ENCODE measurements around the gene CSNK1D.

Gene CSNK1D

DNA sequence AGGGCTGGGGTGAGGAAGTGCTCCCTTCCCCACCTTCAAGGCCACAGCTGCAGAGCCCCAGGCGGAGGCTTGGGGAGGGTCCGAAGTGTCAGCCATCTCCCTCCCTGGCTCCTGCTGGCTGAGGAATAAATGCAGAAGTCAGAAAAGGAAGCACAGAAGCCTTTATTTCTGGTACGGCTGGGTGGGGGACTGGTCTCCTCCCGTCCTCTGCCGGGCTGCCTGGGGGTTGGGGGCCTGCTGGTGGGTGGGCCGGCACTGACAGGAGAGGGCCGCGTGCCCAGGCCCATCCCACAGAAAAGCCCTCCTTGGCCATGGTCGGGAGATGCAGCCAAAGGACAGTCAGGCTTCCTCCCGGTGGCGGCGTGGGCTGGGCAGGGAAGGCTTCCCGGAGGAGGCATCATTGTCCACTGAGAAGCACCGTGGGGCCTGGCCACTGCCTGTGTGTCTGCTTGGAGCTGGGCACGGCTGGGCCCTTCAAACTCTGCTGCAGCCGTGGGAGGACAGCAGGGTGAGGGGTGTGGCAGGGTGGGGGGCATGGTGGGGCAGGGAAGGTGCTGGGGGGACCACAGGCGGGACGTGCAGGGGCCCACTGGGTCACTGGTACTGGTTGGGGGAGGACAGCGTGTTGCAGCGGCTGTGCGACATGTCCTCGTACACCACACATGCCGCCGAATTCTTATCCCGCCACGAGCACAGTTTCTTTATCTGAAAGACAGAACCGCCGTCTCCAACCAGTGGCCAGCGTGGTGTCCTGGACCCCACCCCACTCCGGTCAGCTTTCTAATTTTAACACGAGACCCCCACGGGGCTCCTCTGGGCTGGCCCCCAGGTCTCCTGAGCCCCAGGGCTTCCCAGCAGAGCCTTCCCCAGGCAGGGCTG lies 41.5 kb upstream of the CSNK1D start:
- H3K4me3 ChIP-seq (ENCODE audit: low read depth, low read length), result no peak overlapping the region
- no peak for DNase-seq (ENCODE audit: low read depth)
- TF ChIP-seq, protein P1, sequence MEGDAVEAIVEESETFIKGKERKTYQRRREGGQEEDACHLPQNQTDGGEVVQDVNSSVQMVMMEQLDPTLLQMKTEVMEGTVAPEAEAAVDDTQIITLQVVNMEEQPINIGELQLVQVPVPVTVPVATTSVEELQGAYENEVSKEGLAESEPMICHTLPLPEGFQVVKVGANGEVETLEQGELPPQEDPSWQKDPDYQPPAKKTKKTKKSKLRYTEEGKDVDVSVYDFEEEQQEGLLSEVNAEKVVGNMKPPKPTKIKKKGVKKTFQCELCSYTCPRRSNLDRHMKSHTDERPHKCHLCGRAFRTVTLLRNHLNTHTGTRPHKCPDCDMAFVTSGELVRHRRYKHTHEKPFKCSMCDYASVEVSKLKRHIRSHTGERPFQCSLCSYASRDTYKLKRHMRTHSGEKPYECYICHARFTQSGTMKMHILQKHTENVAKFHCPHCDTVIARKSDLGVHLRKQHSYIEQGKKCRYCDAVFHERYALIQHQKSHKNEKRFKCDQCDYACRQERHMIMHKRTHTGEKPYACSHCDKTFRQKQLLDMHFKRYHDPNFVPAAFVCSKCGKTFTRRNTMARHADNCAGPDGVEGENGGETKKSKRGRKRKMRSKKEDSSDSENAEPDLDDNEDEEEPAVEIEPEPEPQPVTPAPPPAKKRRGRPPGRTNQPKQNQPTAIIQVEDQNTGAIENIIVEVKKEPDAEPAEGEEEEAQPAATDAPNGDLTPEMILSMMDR (IDR thresholded peaks at IDR 0.05; ENCODE audit: low read depth, low read length, missing control alignments), result no peak

DNA sequence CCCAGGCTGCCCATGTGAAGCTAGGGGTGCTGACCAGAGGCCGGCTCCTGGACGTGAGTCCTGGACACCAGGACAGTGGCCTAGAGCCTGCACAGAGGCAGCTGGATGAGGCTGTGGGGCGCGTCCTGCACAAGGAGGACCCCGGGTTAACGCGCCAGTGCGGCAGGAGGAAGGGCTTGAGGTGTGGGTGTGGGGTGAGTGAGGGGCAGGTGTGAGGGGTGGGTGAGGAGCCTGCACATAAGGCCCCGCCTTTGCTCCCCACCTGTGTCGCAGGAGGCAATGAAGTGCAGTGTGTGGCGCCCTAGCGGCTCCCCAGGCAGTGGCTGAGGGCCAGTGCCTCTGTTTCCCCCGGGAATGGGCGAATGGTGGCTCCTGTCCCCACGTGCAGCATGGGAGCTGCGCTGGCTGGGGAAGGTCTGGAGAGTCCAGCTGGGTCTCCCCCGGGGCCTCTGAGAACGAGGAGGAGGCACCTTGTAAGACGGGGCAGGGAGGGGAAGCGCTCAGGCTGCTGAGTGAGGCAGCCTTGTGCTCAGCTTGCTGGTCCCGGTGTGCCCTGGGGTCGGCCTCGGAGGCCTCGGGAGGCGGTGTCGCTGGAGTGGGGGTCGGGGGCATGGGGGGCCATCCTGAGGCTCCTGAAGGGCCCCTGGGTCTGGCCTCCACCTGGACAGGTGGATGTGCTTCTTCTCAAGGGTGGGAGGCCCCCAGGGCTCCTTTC lies 40.7 kb upstream of the CSNK1D start:
- DNase-seq (ENCODE audit: low read depth), result no peak
- TF ChIP-seq, protein P1 (IDR thresholded peaks at IDR 0.05; ENCODE audit: low read depth, low read length, missing control alignments), result no peak
- H3K4me3 ChIP-seq (ENCODE audit: low read depth, low read length), result no peak overlapping the region

DNA sequence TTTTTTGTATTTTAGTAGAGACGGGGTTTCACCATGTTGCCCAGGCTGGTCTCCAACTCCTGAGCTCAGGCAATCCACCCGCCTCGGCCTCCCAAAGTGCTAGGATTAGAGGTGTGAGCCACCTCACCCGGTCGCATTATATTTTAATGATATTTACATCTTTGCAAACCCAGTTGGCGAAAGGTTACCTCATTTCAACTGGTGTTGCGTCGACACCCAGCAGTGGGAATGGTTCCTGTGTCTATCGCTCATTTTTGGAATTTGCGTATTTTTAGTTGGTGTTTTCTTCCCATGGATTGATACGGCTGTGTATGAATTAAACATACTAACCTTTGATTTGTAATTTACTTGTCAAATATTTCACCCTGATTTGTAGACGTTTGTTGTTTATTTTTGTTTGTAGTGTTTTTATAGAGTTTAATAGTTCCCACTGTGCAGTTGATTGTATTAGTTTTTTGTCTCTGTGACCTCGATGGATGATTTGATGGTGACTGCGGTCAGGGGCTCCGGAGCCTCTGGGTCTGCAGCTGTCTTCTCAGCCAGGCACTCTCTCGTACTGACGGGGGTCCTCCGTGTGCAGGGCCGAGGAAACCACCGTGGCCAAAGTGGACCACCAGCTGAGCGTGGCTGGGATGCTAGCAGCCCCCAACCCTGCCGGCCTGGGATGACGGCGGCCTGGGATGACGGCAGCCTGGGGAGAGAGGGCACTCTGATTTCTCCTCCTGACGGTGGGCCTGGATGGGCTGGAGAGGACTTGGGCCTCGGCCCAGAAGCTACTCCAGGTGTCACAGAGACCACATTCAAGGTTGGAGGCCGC lies 39.9 kb upstream of the CSNK1D start:
- DNase-seq (ENCODE audit: low read depth), result no peak
- TF ChIP-seq, protein P1 (IDR thresholded peaks at IDR 0.05; ENCODE audit: low read depth, low read length, missing control alignments), result no peak
- H3K4me3 ChIP-seq (ENCODE audit: low read depth, low read length), result no peak overlapping the region

DNA sequence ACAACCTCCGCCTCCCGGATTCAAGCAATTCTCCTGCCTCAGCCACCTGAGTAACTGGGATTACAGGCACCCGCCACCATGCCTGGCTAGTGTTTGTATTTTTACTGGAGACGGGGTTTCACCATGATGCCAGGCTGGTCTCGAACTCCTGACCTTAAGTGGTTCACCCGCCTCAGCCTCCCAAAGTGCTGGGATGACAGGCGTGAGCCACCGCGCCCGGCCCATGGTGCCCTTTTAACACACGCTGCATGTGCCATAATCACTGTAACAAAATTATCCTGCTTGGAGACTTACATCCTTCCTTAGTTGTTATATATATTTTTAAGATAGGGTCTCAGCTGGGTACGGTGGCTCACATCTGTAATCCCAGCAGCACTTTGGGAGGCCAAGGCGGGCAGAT lies 38.5 kb upstream of the CSNK1D start:
- DNase-seq (ENCODE audit: low read depth), result no peak
- no peak overlapping the region for H3K4me3 ChIP-seq (ENCODE audit: low read depth, low read length)
- TF ChIP-seq, protein P1 (IDR thresholded peaks at IDR 0.05; ENCODE audit: low read depth, low read length, missing control alignments), result no peak

GRCh38 chr17:82310877-82311276 lies 37.4 kb upstream of the CSNK1D start:
- TF ChIP-seq, protein P1 (IDR thresholded peaks at IDR 0.05; ENCODE audit: low read depth, low read length, missing control alignments), result no peak
- no peak for DNase-seq (ENCODE audit: low read depth)
- H3K4me3 ChIP-seq (ENCODE audit: low read depth, low read length), result no peak overlapping the region

- H3K4me3 ChIP-seq (ENCODE audit: low read depth, low read length), result no peak overlapping the region
- no peak for DNase-seq (ENCODE audit: low read depth)
- TF ChIP-seq, protein P1 (IDR thresholded peaks at IDR 0.05; ENCODE audit: low read depth, low read length, missing control alignments), result no peak
Measured at GRCh38 chr17:82309656-82310570, 36.4 kb upstream of the CSNK1D start.
